IMR-90 (cell line): ENCODE results near the gene CABCOCO1. TPM values are rescaled to one million over a fixed set of nuclear protein-coding genes. Genes with fewer than 3 reads are reported as not detected.
A peak's percentile ranks its signal among the peaks of the same experiment; 100 is the strongest.

Experiments used
- ATAC-seq: fragments of 200-7000 bp; cut with Tn5 transposase; 2 replicates; pipeline ENCODE4 v1.9.1; 2020; ENCODE audit warnings: low read depth, mild to moderate bottlenecking, moderate library complexity
- BruUV-seq: library from RNA; stranded (reverse); fragments of 400-500 nt; replicated peaks from 2 replicates; lab custom pipeline; 2021; lab: Mats Ljungman, UMichigan
- CTCF ChIA-PET: fragments of 300-600 bp; formaldehyde crosslinking; extraction: SDS; loops from one replicate; lab custom pipeline; 2021; ENCODE audit warnings: antibody characterized with exemption; lab: Yijun Ruan, JAX
- POLR2A ChIA-PET: fragments of 300-600 bp; sonication (Branson Sonifier 250); formaldehyde crosslinking; loops from one replicate; lab custom pipeline; 2022; ENCODE audit warnings: antibody characterized with exemption; ENCODE audit not compliant: unreplicated experiment; lab: Charles Lee
- DNase-seq: peaks from one replicate; pipeline ENCODE4 v3.0.0; 2013
- H2AFZ ChIP-seq: replicated peaks from 2 replicates; pipeline ENCODE3; 2013; ENCODE audit warnings: low read length, mild to moderate bottlenecking; ENCODE audit not compliant: poor library complexity
- H2AK5ac ChIP-seq: 2 replicates; pipeline ENCODE4 v1.6.1; 2013; ENCODE audit warnings: low read depth, low read length, inconsistent platforms
- H2AK9ac ChIP-seq: replicated peaks from 2 replicates; pipeline ENCODE3; 2013; ENCODE audit warnings: mild to moderate bottlenecking, low read depth, low read length, moderate library complexity; ENCODE audit not compliant: poor library complexity
- H2BK120ac ChIP-seq: 2 replicates; pipeline ENCODE4 v1.6.1; 2013; ENCODE audit warnings: low read depth, low read length, inconsistent platforms
- H2BK15ac ChIP-seq: 3 replicates; pipeline ENCODE4 v1.6.1; 2013; ENCODE audit warnings: low read depth, low read length, inconsistent platforms
- H2BK20ac ChIP-seq: 2 replicates; pipeline ENCODE4 v1.6.1; 2013; ENCODE audit warnings: low read depth, mild to moderate bottlenecking, inconsistent platforms, low read length, moderate library complexity
- H2BK5ac ChIP-seq: 2 replicates; pipeline ENCODE4 v1.6.1; 2013; ENCODE audit warnings: mild to moderate bottlenecking, low read depth, low read length, inconsistent platforms; ENCODE audit not compliant: poor library complexity, severe bottlenecking
- H3K14ac ChIP-seq: replicated peaks from 2 replicates; pipeline ENCODE4 v1.6.1; 2013; ENCODE audit warnings: low read depth, low read length, inconsistent platforms
- H3K18ac ChIP-seq: 2 replicates; pipeline ENCODE4 v1.6.1; 2013; ENCODE audit warnings: low read depth, low read length, control low read depth
- H3K23ac ChIP-seq: 2 replicates; pipeline ENCODE4 v1.6.1; 2013; ENCODE audit warnings: low read depth, low read length, inconsistent platforms
- H3K27ac ChIP-seq: 2 replicates; pipeline ENCODE4 v1.5.1; 2013; ENCODE audit warnings: mild to moderate bottlenecking, control low read depth, low read length; ENCODE audit not compliant: insufficient read depth
- H3K27me3 ChIP-seq: 2 replicates; pipeline ENCODE4 v1.6.1; 2013; ENCODE audit warnings: low read length; ENCODE audit not compliant: control insufficient read depth, insufficient read depth
- H3K36me3 ChIP-seq: 2 replicates; pipeline ENCODE4 v1.6.1; 2013; ENCODE audit warnings: low read length, mixed read lengths; ENCODE audit not compliant: control insufficient read depth, insufficient read depth
- H3K4ac ChIP-seq: 2 replicates; pipeline ENCODE4 v1.6.1; 2013; ENCODE audit warnings: low read depth, low read length, inconsistent platforms
- H3K4me1 ChIP-seq: 2 replicates; pipeline ENCODE4 v1.6.1; 2013; ENCODE audit warnings: low read length, mixed read lengths; ENCODE audit not compliant: control insufficient read depth, insufficient read depth
- H3K4me2 ChIP-seq: 2 replicates; pipeline ENCODE4 v1.6.1; 2013; ENCODE audit warnings: low read depth, mild to moderate bottlenecking, control low read depth, low read length, moderate library complexity
- H3K4me3 ChIP-seq: 2 replicates; pipeline ENCODE4 v1.5.1; 2013; ENCODE audit warnings: low read depth, mild to moderate bottlenecking, control low read depth, low read length, moderate library complexity; ENCODE audit not compliant: insufficient read depth
- H3K56ac ChIP-seq: 2 replicates; pipeline ENCODE4 v1.6.1; 2013; ENCODE audit warnings: low read length, inconsistent platforms; ENCODE audit not compliant: insufficient read depth; ENCODE audit errors: extremely low read depth
- H3K79me1 ChIP-seq, 2 experiments: 2 replicates each; pipeline ENCODE4 v1.6.1; 2013; ENCODE audit warnings: low read length in 2 of 2, inconsistent platforms in 1 of 2, low read depth in 1 of 2
- H3K9ac ChIP-seq: 2 replicates; pipeline ENCODE4 v1.6.1; 2013; ENCODE audit warnings: low read depth, low read length, control low read depth
- H3K9me1 ChIP-seq: 2 replicates; pipeline ENCODE4 v1.6.1; 2013; ENCODE audit warnings: low read length, inconsistent platforms; ENCODE audit not compliant: insufficient read depth
- H3K9me3 ChIP-seq: 2 replicates; pipeline ENCODE4 v1.6.1; 2013; ENCODE audit warnings: low read length; ENCODE audit not compliant: control insufficient read depth, insufficient read depth
- H4K20me1 ChIP-seq: 2 replicates; pipeline ENCODE4 v1.6.1; 2013; ENCODE audit warnings: low read length, inconsistent platforms; ENCODE audit not compliant: insufficient read depth
- H4K5ac ChIP-seq: 2 replicates; pipeline ENCODE4 v1.6.1; 2013; ENCODE audit warnings: mild to moderate bottlenecking, low read depth, low read length, control low read depth
- H4K8ac ChIP-seq, 2 experiments: 2 replicates each; pipeline ENCODE4 v1.6.1; 2013; ENCODE audit warnings: low read depth in 2 of 2, low read length in 2 of 2, control low read depth in 1 of 2, inconsistent platforms in 1 of 2
- H4K91ac ChIP-seq: 2 replicates; pipeline ENCODE4 v1.6.1; 2013; ENCODE audit warnings: low read depth, low read length, inconsistent platforms; ENCODE audit not compliant: insufficient read depth
- BHLHE40 ChIP-seq: fragments of 150-350 bp; IDR thresholded peaks from 2 replicates; pipeline ENCODE4 v1.6.1; 2016; ENCODE audit warnings: mild to moderate bottlenecking, low read depth, low read length
- CEBPB ChIP-seq: IDR thresholded peaks from 2 replicates; pipeline ENCODE4 v1.6.1; 2012; ENCODE audit warnings: low read depth, low read length, improper control_type of control experiment
- CTCF ChIP-seq: conservative IDR thresholded peaks from 2 replicates; pipeline ENCODE4 v1.5.1; 2012; ENCODE audit warnings: mild to moderate bottlenecking, low read depth, low read length, improper control_type of control experiment
- FOS ChIP-seq: fragments of 150-350 bp; IDR thresholded peaks from 2 replicates; pipeline ENCODE4 v1.6.1; 2016; ENCODE audit warnings: low read depth, low read length
- MAFK ChIP-seq: IDR thresholded peaks from 2 replicates; pipeline ENCODE4 v1.6.1; 2012; ENCODE audit warnings: low read depth, low read length, improper control_type of control experiment
- NFE2L2 ChIP-seq: fragments of 150-350 bp; IDR thresholded peaks from 2 replicates; pipeline ENCODE4 v1.6.1; 2016; ENCODE audit warnings: low read depth, mild to moderate bottlenecking, low read length
- POLR2A ChIP-seq: IDR thresholded peaks from 2 replicates; pipeline ENCODE4 v1.6.1; 2012; ENCODE audit warnings: mild to moderate bottlenecking, low read depth, low read length
- RAD21 ChIP-seq: IDR thresholded peaks from 2 replicates; pipeline ENCODE4 v1.6.1; 2012; ENCODE audit warnings: low read length, improper control_type of control experiment
- RCOR1 ChIP-seq: IDR thresholded peaks from 2 replicates; pipeline ENCODE4 v1.6.1; 2012; ENCODE audit warnings: mild to moderate bottlenecking, low read length, improper control_type of control experiment; ENCODE audit not compliant: insufficient replicate concordance
- RFX5 ChIP-seq: IDR thresholded peaks from 2 replicates; pipeline ENCODE4 v1.8.0; 2012; ENCODE audit warnings: low read depth, mild to moderate bottlenecking, low read length, moderate library complexity
- SMC3 ChIP-seq: fragments of 150-350 bp; IDR thresholded peaks from 2 replicates; pipeline ENCODE4 v1.6.1; 2016; ENCODE audit warnings: low read depth, mild to moderate bottlenecking, antibody characterized with exemption, low read length, moderate library complexity
- USF2 ChIP-seq: fragments of 150-350 bp; IDR thresholded peaks from 2 replicates; pipeline ENCODE4 v1.6.1; 2017; ENCODE audit warnings: mild to moderate bottlenecking, antibody characterized with exemption, low read length, low read depth
- WGBS, 2 experiments: methylation state at CpG; one replicate each; pipeline versions ENCODE4 v1.1.5 to v1.1.7; 2013; ENCODE audit warnings: missing lambda C conversion rate in 2 of 2; ENCODE audit not compliant: insufficient read length in 1 of 2; ENCODE audit errors: extremely low coverage in 2 of 2; 5-methylcytosine and 5-hydroxymethylcytosine counted together
- dilution Hi-C: fragments of 300-500 bp; cut with HindIII; formaldehyde crosslinking; loops from one replicate; pipeline ENCODE4 v1.14.3; 2018; ENCODE audit warnings: low sequenced_read_pairs; ENCODE audit not compliant: unreplicated experiment
- in situ Hi-C: fragments of 300-500 bp; cut with MboI; formaldehyde crosslinking; loops from 3 replicates; pipeline ENCODE4 v1.14.3; 2019; ENCODE audit warnings: low sequenced_read_pairs, inconsistent platforms, mixed read lengths
- intact Hi-C: fragments of 100-400 bp; cut with micrococcal nuclease; formaldehyde crosslinking; loops from 2 replicates; pipeline ENCODE4 v1.10.0; 2022
- polyA plus RNA-seq, 3 experiments: library from polyadenylated mRNA; depleted of rRNA; stranded (reverse); fragments of >200 nt; gene quantifications; 2 replicates each; pipeline ENCODE4 v1.2.3, GENCODE V29; 2012; ENCODE audit warnings: low replicate concordance in 1 of 3
- total RNA-seq: library from RNA; depleted of rRNA; stranded (reverse); fragments of >200 nt; gene quantifications from 2 replicates; pipeline ENCODE4 v1.2.3, GENCODE V29; 2012
- TF ChIP-seq, protein P1 (sequence below): fragments of 150-350 bp; IDR thresholded peaks from 2 replicates; pipeline ENCODE4 v1.6.1; 2016; ENCODE audit warnings: low read depth, mild to moderate bottlenecking, low read length, moderate library complexity, borderline replicate concordance

The CABCOCO1 gene
- total and polyA plus RNA-seq, 2 of the 4 experiments (the other 2 are of a cell fraction), result 0.18 to 0.31 TPM

- CTCF ChIA-PET, result no interaction called here
- no peak overlapping the region for H2AFZ ChIP-seq
- peak overlapping the region; percentile 84; the same call in 1 of the 2 replicates for H3K14ac ChIP-seq
- no CpG with 5 or more reads among the region's 4 CpGs for WGBS, 2 experiments
- H2BK5ac ChIP-seq, result peak overlapping the region; percentile 63
- H4K91ac ChIP-seq, result peak overlapping the region; percentile 81; the same call in 1 of the 2 replicates
- no peaks in the 10 kb centered on the region for H3K27me3 ChIP-seq
- H3K4me1 ChIP-seq, result peaks cover 16% of the 10 kb centered on the region
- intact Hi-C loops, result no loop called here
- in situ Hi-C loops, result no loop called here
- TF ChIP-seq USF2, result no peak
- no peak for TF ChIP-seq CEBPB
- no peak for TF ChIP-seq RAD21
- TF ChIP-seq, protein P1, sequence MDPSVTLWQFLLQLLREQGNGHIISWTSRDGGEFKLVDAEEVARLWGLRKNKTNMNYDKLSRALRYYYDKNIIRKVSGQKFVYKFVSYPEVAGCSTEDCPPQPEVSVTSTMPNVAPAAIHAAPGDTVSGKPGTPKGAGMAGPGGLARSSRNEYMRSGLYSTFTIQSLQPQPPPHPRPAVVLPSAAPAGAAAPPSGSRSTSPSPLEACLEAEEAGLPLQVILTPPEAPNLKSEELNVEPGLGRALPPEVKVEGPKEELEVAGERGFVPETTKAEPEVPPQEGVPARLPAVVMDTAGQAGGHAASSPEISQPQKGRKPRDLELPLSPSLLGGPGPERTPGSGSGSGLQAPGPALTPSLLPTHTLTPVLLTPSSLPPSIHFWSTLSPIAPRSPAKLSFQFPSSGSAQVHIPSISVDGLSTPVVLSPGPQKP, result no peak
- TF ChIP-seq CTCF, result no peak
- no peak for TF ChIP-seq RCOR1
- peak; percentile 83 for TF ChIP-seq NFE2L2
- TF ChIP-seq FOS, result peak; percentile 68; the same call in 1 of the 2 replicates
- TF ChIP-seq RFX5, result no peak
- TF ChIP-seq MAFK, result peak; percentile 76
- TF ChIP-seq POLR2A, result no peak
- TF ChIP-seq SMC3, result no peak
- no peak; the same call in 1 of the 2 replicates for TF ChIP-seq BHLHE40
- H3K9me3 ChIP-seq, result no peaks in the 10 kb centered on the region
- H4K8ac ChIP-seq, result peak overlapping the region; percentile 71 to 79; a peak in 3 of 4 replicates
- POLR2A ChIA-PET, result no interaction called here
- no TSS peak for BruUV-seq
- H3K4me3 ChIP-seq, result peak overlapping the region; percentile 14; the same call in 1 of the 2 replicates
- no peak overlapping the region for H2AK9ac ChIP-seq
- H4K5ac ChIP-seq, result peak overlapping the region; percentile 56
- peak overlapping the region; percentile 37; the same call in 1 of the 2 replicates for H3K9ac ChIP-seq
- peak overlapping the region; percentile 88 for H2BK20ac ChIP-seq
- DNase-seq (peak; percentile 85), ATAC-seq (peak; percentile 50)
- H3K56ac ChIP-seq, result peak overlapping the region; percentile 69
- H3K27ac ChIP-seq, result peak overlapping the region; percentile 71; the same call in 1 of the 2 replicates
- H2BK15ac ChIP-seq, result peak overlapping the region; percentile 98; the same call in 1 of the 3 replicates
- H3K23ac ChIP-seq, result peak overlapping the region; percentile 89; the same call in 1 of the 2 replicates
- H2BK120ac ChIP-seq, result peak overlapping the region; percentile 93
- dilution Hi-C loops, result no loop called here
- H3K4me2 ChIP-seq, result peak overlapping the region; percentile 96
- H3K36me3 ChIP-seq, result no peaks in the 10 kb centered on the region
- no peaks in the 10 kb centered on the region for H3K79me1 ChIP-seq
- peak overlapping the region; percentile 83 for H3K18ac ChIP-seq
- no peaks in the 10 kb centered on the region for H4K20me1 ChIP-seq
- peak overlapping the region; percentile 83; the same call in 1 of the 2 replicates for H3K4ac ChIP-seq
- no peak overlapping the region for H2AK5ac ChIP-seq
- H3K9me1 ChIP-seq, result peaks cover 6% of the 10 kb centered on the region; the same call in 1 of the 2 replicates
Observed at GRCh38 chr10:61786728-61787127, 124.0 kb downstream of the CABCOCO1 start.
